ENCODE measurements around the gene NAB1.

NAB1 gene

DNA sequence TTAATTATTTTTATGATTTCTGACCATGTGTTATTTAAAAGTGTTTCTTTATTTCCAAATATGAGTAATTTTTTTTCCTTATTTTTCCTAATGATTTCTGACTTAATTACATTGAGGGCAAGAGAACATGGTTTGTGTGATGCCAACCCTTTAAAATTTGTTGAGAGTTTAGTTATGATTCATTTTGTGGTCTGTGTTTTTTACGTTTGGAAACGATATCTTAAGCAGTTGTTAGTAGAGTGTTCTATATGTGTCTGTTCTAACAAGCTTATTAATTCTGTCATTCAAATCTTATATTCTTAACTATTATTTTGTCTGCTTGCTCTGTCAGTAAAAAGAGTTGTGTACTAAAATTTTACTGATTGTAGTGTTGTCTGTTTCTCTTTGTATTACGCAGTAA is 15.0 kb downstream of the NAB1 start:
- no peak for DNase-seq (ENCODE audit: insufficient read length, low spot score)
- no peak for FAIRE-seq
- TF ChIP-seq POU2F2 (IDR thresholded peaks at IDR 0.05; ENCODE audit: low read depth, low read length) (no peak), POLR2A (IDR thresholded peaks at IDR 0.05; ENCODE audit: low read depth, low read length) (no peak), PAX5 (IDR thresholded peaks at IDR 0.05; ENCODE audit: insufficient read depth, low read length, severe bottlenecking) (no peak), SPI1 (IDR thresholded peaks at IDR 0.05; ENCODE audit: low read depth, low read length) (no peak), POLR2AphosphoS5 (IDR thresholded peaks at IDR 0.05; ENCODE audit: low read depth, low read length) (no peak), TAF1 (IDR thresholded peaks at IDR 0.05; ENCODE audit: low read depth, low read length) (no peak)

DNA sequence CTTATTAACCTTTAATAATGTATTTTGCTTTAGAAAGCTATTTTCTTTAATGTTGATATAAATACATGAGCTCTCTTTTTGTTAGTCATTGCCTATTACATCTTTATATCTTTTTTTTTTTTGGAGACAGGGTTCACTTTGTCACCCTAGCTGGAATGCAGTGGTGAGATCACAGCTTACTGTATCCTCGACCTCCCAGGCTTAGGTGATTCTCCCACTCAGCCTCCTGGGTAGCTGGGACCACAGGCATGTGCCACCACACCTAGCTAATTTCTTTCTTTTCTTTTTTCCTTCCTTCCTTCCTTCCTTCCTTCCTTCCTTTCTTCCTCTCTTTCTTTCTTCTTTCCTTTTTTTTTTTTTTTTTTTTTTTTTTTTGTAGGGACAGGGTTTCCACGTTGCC is 15.4 kb downstream of the NAB1 start:
- DNase-seq (ENCODE audit: insufficient read length, low spot score) (no peak), FAIRE-seq (no peak)
- no peak for TF ChIP-seq SPI1 (IDR thresholded peaks at IDR 0.05; ENCODE audit: low read depth, low read length)
- TF ChIP-seq TAF1 (IDR thresholded peaks at IDR 0.05; ENCODE audit: low read depth, low read length), result no peak
- no peak for TF ChIP-seq POLR2A (IDR thresholded peaks at IDR 0.05; ENCODE audit: low read depth, low read length)
- TF ChIP-seq PAX5 (IDR thresholded peaks at IDR 0.05; ENCODE audit: insufficient read depth, low read length, severe bottlenecking), result no peak
- TF ChIP-seq POU2F2 (IDR thresholded peaks at IDR 0.05; ENCODE audit: low read depth, low read length), result no peak
- no peak for TF ChIP-seq POLR2AphosphoS5 (IDR thresholded peaks at IDR 0.05; ENCODE audit: low read depth, low read length)

DNA sequence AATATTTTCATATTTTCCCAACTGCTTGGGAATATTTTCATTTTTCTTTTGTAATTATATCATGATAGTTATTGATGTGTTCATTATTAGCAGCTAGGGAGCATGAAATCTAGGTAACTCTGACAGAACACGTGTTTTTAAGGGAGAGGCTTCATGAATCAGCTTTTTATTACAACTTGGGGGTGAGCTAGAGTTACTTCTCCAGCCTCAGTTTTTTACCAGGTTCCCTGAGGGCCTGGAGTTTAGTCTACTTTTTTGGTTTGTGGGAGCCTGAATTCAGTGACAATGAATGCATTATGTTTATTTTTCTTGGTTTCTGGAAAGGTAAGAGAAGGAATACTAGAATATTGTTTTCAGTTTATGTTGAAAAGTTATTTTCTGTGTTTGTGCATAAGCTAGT is 18.0 kb downstream of the NAB1 start:
- no peak for TF ChIP-seq SPI1 (IDR thresholded peaks at IDR 0.05; ENCODE audit: low read depth, low read length)
- TF ChIP-seq TAF1 (IDR thresholded peaks at IDR 0.05; ENCODE audit: low read depth, low read length), result no peak
- no peak for TF ChIP-seq POLR2A (IDR thresholded peaks at IDR 0.05; ENCODE audit: low read depth, low read length)
- TF ChIP-seq PAX5 (IDR thresholded peaks at IDR 0.05; ENCODE audit: insufficient read depth, low read length, severe bottlenecking), result no peak
- TF ChIP-seq POU2F2 (IDR thresholded peaks at IDR 0.05; ENCODE audit: low read depth, low read length), result no peak
- TF ChIP-seq POLR2AphosphoS5 (IDR thresholded peaks at IDR 0.05; ENCODE audit: low read depth, low read length), result no peak
- no peak for DNase-seq (ENCODE audit: insufficient read length, low spot score)
- no peak for FAIRE-seq

DNA sequence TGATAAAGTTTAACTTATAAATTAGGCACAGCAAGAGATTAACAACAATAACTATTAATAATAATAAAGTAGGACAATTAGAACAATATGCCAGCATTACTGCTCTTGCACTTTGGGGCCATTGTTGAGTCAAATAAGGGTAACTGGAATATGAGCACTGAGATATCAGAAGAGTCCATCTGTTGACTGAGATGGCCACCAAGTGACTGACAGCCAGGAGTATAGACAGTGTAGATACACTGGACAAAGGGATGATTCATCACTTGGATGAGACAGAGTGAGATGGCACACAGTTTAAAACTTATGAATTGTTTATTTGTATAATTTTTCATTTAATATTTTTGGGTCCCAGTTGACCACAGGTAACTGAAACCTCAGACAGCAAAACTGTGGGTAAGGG is 20.0 kb downstream of the NAB1 start:
- FAIRE-seq (peak; percentile 66), DNase-seq (ENCODE audit: insufficient read length, low spot score) (no peak)
- TF ChIP-seq POLR2AphosphoS5 (IDR thresholded peaks at IDR 0.05; ENCODE audit: low read depth, low read length), result no peak

DNA sequence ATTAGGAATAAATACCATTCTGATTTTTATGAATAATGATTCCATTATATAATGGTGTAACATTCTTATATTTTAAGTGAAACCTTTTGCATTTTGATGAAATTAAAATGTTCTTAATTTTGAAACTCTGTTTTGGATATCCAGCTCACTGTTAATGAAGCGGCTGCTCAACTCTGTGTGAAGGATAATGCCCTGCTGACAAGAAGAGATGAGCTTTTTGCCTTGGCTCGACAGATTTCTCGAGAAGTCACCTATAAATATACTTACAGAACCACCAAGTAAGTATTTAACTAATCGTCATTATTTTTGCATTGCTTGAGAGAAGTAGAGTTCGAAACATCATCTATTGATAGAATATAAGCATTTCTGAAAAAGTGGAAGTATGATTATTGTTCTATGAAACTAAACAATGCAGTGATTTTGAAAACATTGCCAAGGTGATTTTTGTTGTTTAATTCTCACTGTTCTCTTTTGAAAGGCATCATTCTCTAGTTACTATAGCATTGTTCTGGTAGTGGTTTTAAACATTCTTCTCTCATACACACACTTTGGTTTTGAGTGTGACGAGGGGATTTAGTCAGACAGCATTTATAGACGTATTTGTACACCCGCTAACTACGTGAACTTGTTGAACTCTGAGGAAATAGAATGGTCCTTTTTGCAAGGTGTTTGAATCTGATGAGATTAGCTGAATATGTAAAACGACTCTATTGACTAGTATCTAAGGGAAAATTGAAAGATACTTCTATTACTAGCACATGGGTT is 21.5 kb downstream of the NAB1 start:
- no peak for FAIRE-seq
- DNase-seq (ENCODE audit: insufficient read length, low spot score), result no peak
- no peak for TF ChIP-seq SPI1 (IDR thresholded peaks at IDR 0.05; ENCODE audit: low read depth, low read length)
- no peak for TF ChIP-seq POU2F2 (IDR thresholded peaks at IDR 0.05; ENCODE audit: low read depth, low read length)
- TF ChIP-seq PAX5 (IDR thresholded peaks at IDR 0.05; ENCODE audit: insufficient read depth, low read length, severe bottlenecking), result no peak
- TF ChIP-seq POLR2AphosphoS5 (IDR thresholded peaks at IDR 0.05; ENCODE audit: low read depth, low read length), result no peak
- no peak for TF ChIP-seq POLR2A (IDR thresholded peaks at IDR 0.05; ENCODE audit: low read depth, low read length)
- TF ChIP-seq TAF1 (IDR thresholded peaks at IDR 0.05; ENCODE audit: low read depth, low read length), result no peak

DNA sequence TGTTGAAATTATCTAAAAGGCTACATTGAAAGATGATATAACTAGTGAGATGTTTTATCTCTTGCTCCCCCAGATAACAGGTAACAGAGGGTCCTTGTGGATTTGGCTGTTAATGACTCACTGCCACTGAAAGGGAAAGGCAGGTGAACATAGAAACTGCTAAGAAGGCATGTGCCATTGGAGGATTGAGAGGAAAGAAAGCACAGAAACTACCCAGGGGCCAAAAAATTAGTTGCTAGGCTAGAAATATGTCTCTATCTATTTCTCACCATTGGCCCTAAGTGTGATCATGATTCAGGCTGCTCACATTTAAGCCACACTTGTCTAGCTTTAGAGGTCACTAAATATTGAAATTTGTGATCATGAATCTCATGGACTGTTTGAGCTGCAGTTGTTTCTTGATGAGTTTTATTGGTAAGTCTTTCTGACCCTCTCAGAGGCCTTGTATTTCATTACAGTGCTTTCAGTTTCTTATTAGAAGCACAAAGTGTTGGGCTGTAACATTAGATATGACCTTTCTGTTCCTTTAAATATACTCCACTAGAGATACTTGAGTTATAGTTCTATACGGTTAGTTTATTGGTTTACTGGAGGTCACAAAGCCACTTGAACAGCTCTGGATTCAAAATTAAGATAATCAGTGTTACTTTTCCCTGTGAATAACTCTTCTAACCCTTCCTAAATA is 26.2 kb downstream of the NAB1 start:
- FAIRE-seq (peak; percentile 92), DNase-seq (ENCODE audit: insufficient read length, low spot score) (no peak)
- TF ChIP-seq SPI1 (IDR thresholded peaks at IDR 0.05; ENCODE audit: low read depth, low read length) (no peak), TAF1 (IDR thresholded peaks at IDR 0.05; ENCODE audit: low read depth, low read length) (no peak), POU2F2 (IDR thresholded peaks at IDR 0.05; ENCODE audit: low read depth, low read length) (no peak), POLR2AphosphoS5 (IDR thresholded peaks at IDR 0.05; ENCODE audit: low read depth, low read length) (no peak)

DNA sequence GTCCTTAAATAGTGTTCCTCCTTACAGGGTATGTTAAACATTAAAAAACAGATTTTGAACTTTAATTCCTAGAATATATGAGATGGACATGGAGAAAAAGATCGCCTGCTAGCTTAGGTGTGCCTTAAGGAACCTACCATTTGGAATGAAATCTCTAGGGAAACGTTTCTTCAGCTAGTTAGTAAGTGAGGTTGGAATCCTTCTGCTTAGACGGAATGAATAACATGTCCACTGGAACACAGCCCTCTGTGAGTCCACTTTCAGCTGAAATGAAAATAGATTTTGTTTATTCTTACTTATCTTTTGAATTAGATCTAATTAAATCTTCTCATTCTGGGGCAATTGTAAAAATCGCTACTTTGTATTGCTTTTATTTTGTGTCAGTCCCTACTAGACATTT is 28.4 kb downstream of the NAB1 start:
- no peak for DNase-seq (ENCODE audit: insufficient read length, low spot score)
- no peak for TF ChIP-seq POLR2A (IDR thresholded peaks at IDR 0.05; ENCODE audit: low read depth, low read length)
- no peak for TF ChIP-seq TAF1 (IDR thresholded peaks at IDR 0.05; ENCODE audit: low read depth, low read length)
- TF ChIP-seq POU2F2 (IDR thresholded peaks at IDR 0.05; ENCODE audit: low read depth, low read length), result no peak
- TF ChIP-seq SPI1 (IDR thresholded peaks at IDR 0.05; ENCODE audit: low read depth, low read length), result no peak
- no peak for TF ChIP-seq POLR2AphosphoS5 (IDR thresholded peaks at IDR 0.05; ENCODE audit: low read depth, low read length)
- TF ChIP-seq PAX5 (IDR thresholded peaks at IDR 0.05; ENCODE audit: insufficient read depth, low read length, severe bottlenecking), result no peak
- FAIRE-seq, result no peak

DNA sequence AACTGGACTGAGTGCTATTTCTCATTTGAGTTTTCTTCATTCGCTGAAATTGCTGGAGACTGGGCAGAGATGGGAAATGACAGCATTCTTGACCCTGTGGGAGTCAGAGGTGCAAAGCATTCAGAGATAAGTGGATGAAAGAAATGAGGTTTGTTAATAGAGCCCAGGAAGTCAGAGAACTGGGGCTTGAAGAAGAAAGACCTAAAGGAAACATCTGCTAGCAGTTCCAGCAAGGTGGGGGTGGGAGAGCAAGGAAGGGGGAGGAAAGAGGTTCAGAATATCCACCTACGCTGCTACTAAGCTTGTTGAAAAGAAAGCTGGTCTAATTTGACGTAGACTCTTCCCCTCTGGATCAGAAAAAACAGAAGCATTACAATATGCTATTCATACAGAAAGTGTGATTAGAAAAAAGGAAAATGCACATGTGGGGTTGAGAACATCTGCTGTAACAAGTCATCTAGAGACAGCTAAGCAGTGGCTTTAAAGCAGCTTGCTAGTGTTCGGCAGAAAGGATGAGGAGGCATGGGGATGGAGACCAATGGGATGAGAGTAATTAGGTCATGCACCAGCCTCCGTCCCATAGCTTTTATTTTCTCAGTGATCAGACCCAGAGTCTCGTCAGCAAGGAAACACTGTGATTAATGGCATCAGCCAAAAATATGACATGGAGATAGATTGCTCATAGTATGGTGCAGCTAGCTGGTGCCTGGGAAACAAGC is 29.7 kb downstream of the NAB1 start:
- peak; percentile 99 for FAIRE-seq
- no peak for DNase-seq (ENCODE audit: insufficient read length, low spot score)
- peak; percentile 78 for TF ChIP-seq POLR2AphosphoS5 (IDR thresholded peaks at IDR 0.05; ENCODE audit: low read depth, low read length)
- TF ChIP-seq SPI1 (IDR thresholded peaks at IDR 0.05; ENCODE audit: low read depth, low read length), result peak; percentile 55
- TF ChIP-seq TAF1 (IDR thresholded peaks at IDR 0.05; ENCODE audit: low read depth, low read length), result no peak

DNA sequence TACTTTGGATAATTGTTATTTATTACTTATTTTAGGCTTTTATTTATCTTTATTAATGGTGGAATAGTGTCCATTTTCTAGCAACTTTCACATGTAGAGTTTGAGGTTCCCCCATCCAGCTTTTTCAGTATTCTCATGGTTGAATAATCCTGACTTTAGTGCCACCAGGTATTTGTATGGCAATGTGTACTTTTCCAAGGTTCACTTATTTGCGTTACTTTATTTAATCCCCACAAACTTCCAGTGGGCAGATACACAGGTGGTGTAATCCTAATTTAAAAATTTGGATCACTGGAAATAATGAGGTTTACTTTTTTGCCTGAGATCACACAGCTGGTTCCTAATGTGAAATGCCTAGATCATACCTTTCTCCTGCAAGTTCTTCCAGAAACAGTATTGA is 30.5 kb downstream of the NAB1 start:
- DNase-seq (ENCODE audit: insufficient read length, low spot score) (no peak), FAIRE-seq (no peak)
- no peak for TF ChIP-seq PAX5 (IDR thresholded peaks at IDR 0.05; ENCODE audit: insufficient read depth, low read length, severe bottlenecking)
- TF ChIP-seq SPI1 (IDR thresholded peaks at IDR 0.05; ENCODE audit: low read depth, low read length), result no peak
- no peak for TF ChIP-seq TAF1 (IDR thresholded peaks at IDR 0.05; ENCODE audit: low read depth, low read length)
- TF ChIP-seq POLR2A (IDR thresholded peaks at IDR 0.05; ENCODE audit: low read depth, low read length), result no peak
- no peak for TF ChIP-seq POU2F2 (IDR thresholded peaks at IDR 0.05; ENCODE audit: low read depth, low read length)
- TF ChIP-seq POLR2AphosphoS5 (IDR thresholded peaks at IDR 0.05; ENCODE audit: low read depth, low read length), result no peak
